ENCODE data around the gene LRRC37A2. TPM values are rescaled to one million over a fixed set of nuclear protein-coding genes. Genes with fewer than 3 reads are reported as not detected.
"Not testable (repeated sequence)": the region's sequence is repeated elsewhere in the genome, so short reads cannot be mapped to it uniquely, and the experiment has no call there.

Gene LRRC37A2
- total RNA-seq, 1 experiment from 2014 or later = 9.3 TPM

DNA sequence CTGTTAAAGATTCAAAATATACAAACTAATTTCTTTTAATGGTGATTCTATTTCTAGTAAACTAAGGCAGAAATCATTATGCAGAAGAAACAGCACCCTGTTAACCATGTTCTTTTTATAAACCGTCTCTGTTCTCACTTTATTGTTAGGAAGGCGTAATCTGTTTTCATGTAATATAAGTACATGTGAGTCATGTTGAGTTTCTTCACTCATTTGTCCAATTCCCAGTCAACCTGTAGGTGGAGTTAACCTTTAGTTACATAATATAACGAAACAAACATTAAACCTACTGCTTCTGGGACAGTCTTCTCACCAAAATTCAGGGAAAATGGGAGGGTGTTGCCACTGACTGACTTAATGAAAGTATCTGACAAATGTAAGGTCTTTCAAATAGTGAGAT lies 37.8 kb upstream of the LRRC37A2 start:
- not testable (repeated sequence) for H3K36me3 Mint-ChIP-seq (ENCODE audit: insufficient read depth in 1 of 3, low read depth in 3 of 3); H3K4me1 Mint-ChIP-seq; H3K23me2 ChIP-seq (ENCODE audit: insufficient read length, low read depth, low read length, poor library complexity, severe bottlenecking); H3K4me3 Mint-ChIP-seq; H2AK5ac ChIP-seq (ENCODE audit: insufficient read length, low read length); H3K4ac ChIP-seq (ENCODE audit: low read depth, low read length); H3K27ac Mint-ChIP-seq; H3K4me1 ChIP-seq (ENCODE audit: insufficient read depth, low read length); H3K27me3 ChIP-seq (ENCODE audit: insufficient read depth, low read length); H3K27ac ChIP-seq (ENCODE audit: insufficient read length, low read depth, low read length); H3K56ac ChIP-seq (ENCODE audit: insufficient read length, low read depth, low read length); H2BK12ac ChIP-seq (ENCODE audit: insufficient read length, low read depth, low read length); H2BK5ac ChIP-seq (ENCODE audit: insufficient read length, low read length); H3K9ac ChIP-seq (ENCODE audit: extremely low read depth, insufficient read length, low read length); H3K23ac ChIP-seq (ENCODE audit: insufficient read length, low read depth, low read length); H4K20me1 ChIP-seq (ENCODE audit: control insufficient read depth, insufficient read depth, insufficient read length); H3K14ac ChIP-seq (ENCODE audit: insufficient read depth, low read length); H4K91ac ChIP-seq (ENCODE audit: insufficient read length, low read depth, low read length); DNase-seq; H3K4me2 ChIP-seq (ENCODE audit: insufficient read depth, insufficient read length, low read length); H2BK120ac ChIP-seq (ENCODE audit: low read depth, low read length, poor library complexity, severe bottlenecking); H3K9me3 ChIP-seq (ENCODE audit: control insufficient read depth, low read depth, low read length); H3K18ac ChIP-seq (ENCODE audit: insufficient read length, low read depth, low read length); H3K79me1 ChIP-seq (ENCODE audit: insufficient read depth, low read depth, low read length, poor library complexity, severe bottlenecking); H2BK20ac ChIP-seq (ENCODE audit: low read depth, low read length, poor library complexity, severe bottlenecking); H4K8ac ChIP-seq (replicated peaks; ENCODE audit: insufficient read length, low read depth, low read length); H3K27me3 Mint-ChIP-seq (ENCODE audit: low read depth); H2BK15ac ChIP-seq (ENCODE audit: low read depth, low read length); H2AFZ ChIP-seq (ENCODE audit: low read length); H3K79me2 ChIP-seq (ENCODE audit: insufficient read depth, low read length); H4K5ac ChIP-seq (ENCODE audit: insufficient read length, low read depth, low read length); H3K9me3 Mint-ChIP-seq; H3T11ph ChIP-seq (ENCODE audit: low read length)
- no CpG with 5 or more reads among the region's 3 CpGs for WGBS (ENCODE audit: extremely low coverage, insufficient read length, low lambda C conversion rate)

DNA sequence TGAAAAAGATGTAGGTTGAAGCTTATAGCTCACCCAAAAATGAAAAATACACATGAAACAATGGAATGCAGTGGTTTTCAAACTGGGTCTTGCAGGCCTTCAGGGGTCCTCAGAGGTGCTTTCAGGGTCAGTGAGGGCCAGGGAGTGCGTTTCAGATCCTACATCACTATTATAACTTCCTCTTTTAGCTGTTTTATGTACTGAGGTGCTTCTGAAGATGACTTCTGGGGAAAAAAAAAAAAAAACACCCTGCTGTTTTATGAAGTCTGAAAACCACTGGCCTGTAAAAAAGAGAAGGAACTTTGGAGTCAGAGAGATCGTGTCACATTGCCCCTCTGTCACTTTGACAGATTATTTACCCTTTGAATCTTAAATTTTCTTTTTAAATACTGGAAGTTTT lies 36.7 kb upstream of the LRRC37A2 start:
- not testable (repeated sequence) for DNase-seq; H4K5ac ChIP-seq (ENCODE audit: insufficient read length, low read depth, low read length); H3T11ph ChIP-seq (ENCODE audit: low read length); H3K4me1 Mint-ChIP-seq; H3K27ac ChIP-seq (ENCODE audit: insufficient read length, low read depth, low read length); H2AFZ ChIP-seq (ENCODE audit: low read length); H3K4ac ChIP-seq (ENCODE audit: low read depth, low read length); H3K4me1 ChIP-seq (ENCODE audit: insufficient read depth, low read length); H2BK12ac ChIP-seq (ENCODE audit: insufficient read length, low read depth, low read length); H4K20me1 ChIP-seq (ENCODE audit: control insufficient read depth, insufficient read depth, insufficient read length); H3K9ac ChIP-seq (ENCODE audit: extremely low read depth, insufficient read length, low read length); H4K8ac ChIP-seq (replicated peaks; ENCODE audit: insufficient read length, low read depth, low read length); H2BK5ac ChIP-seq (ENCODE audit: insufficient read length, low read length); H3K9me3 ChIP-seq (ENCODE audit: control insufficient read depth, low read depth, low read length); H3K36me3 Mint-ChIP-seq (ENCODE audit: insufficient read depth in 1 of 3, low read depth in 3 of 3); H3K79me2 ChIP-seq (ENCODE audit: insufficient read depth, low read length); H4K91ac ChIP-seq (ENCODE audit: insufficient read length, low read depth, low read length); H3K4me2 ChIP-seq (ENCODE audit: insufficient read depth, insufficient read length, low read length); H3K79me1 ChIP-seq (ENCODE audit: insufficient read depth, low read depth, low read length, poor library complexity, severe bottlenecking); H3K14ac ChIP-seq (ENCODE audit: insufficient read depth, low read length); H2BK15ac ChIP-seq (ENCODE audit: low read depth, low read length); H3K23ac ChIP-seq (ENCODE audit: insufficient read length, low read depth, low read length); H3K27me3 ChIP-seq (ENCODE audit: insufficient read depth, low read length); H3K23me2 ChIP-seq (ENCODE audit: insufficient read length, low read depth, low read length, poor library complexity, severe bottlenecking); H3K56ac ChIP-seq (ENCODE audit: insufficient read length, low read depth, low read length); H2BK120ac ChIP-seq (ENCODE audit: low read depth, low read length, poor library complexity, severe bottlenecking); H3K27me3 Mint-ChIP-seq (ENCODE audit: low read depth); H2AK5ac ChIP-seq (ENCODE audit: insufficient read length, low read length); H3K9me3 Mint-ChIP-seq; H2BK20ac ChIP-seq (ENCODE audit: low read depth, low read length, poor library complexity, severe bottlenecking); H3K4me3 Mint-ChIP-seq; H3K18ac ChIP-seq (ENCODE audit: insufficient read length, low read depth, low read length); H3K27ac Mint-ChIP-seq
- WGBS (ENCODE audit: extremely low coverage, insufficient read length, low lambda C conversion rate) = no CpG with 5 or more reads among the region's 2 CpGs
